ENCODE data around the gene DLL4.
A peak's percentile ranks its signal among the peaks of the same experiment; 100 is the strongest.

The DLL4 gene

GRCh38 chr15:40894681-40895448 lies 34.3 kb upstream of the DLL4 start:
- H3K36me3 ChIP-seq (ENCODE audit: control insufficient read depth, insufficient read depth, low read length): peaks cover 24% of the 10 kb centered on the region

GRCh38 chr15:40899536-40900207 lies 29.5 kb upstream of the DLL4 start:
- no peaks in the 10 kb centered on the region for H3K27me3 ChIP-seq (ENCODE audit: control insufficient read depth, insufficient read depth, low read length)
- H3K9ac ChIP-seq (ENCODE audit: low read depth, low read length): no peak overlapping the region
- H3K36me3 ChIP-seq (ENCODE audit: control insufficient read depth, insufficient read depth, low read length): peaks cover 54% of the 10 kb centered on the region
- no peaks in the 10 kb centered on the region for H3K9me3 ChIP-seq (ENCODE audit: control insufficient read depth, insufficient read depth, low read length)
- H3K4me3 ChIP-seq (ENCODE audit: low read depth, low read length): no peak overlapping the region
- H3K4me1 ChIP-seq (ENCODE audit: control insufficient read depth, insufficient read depth, low read length): no peaks in the 10 kb centered on the region

More at GRCh38 chr15:40894681-40895448, 34.3 kb upstream of the DLL4 start:
- H3K4me1 ChIP-seq (ENCODE audit: control insufficient read depth, insufficient read depth, low read length): peaks cover 3% of the 10 kb centered on the region
- H3K4me3 ChIP-seq (ENCODE audit: low read depth, low read length): peak overlapping the region; percentile 96
- H3K27me3 ChIP-seq (ENCODE audit: control insufficient read depth, insufficient read depth, low read length): peaks cover 10% of the 10 kb centered on the region
- peak overlapping the region; percentile 91 for H3K9ac ChIP-seq (ENCODE audit: low read depth, low read length)
- no peaks in the 10 kb centered on the region for H3K9me3 ChIP-seq (ENCODE audit: control insufficient read depth, insufficient read depth, low read length)

GRCh38 chr15:40900256-40901052 lies 28.7 kb upstream of the DLL4 start:
- Histone ChIP-seq H3K36me3 (ENCODE audit: control insufficient read depth, insufficient read depth, low read length) (peaks cover 55% of the 10 kb centered on the region), H3K4me1 (ENCODE audit: control insufficient read depth, insufficient read depth, low read length) (peaks cover under 1% of the 10 kb centered on the region), H3K9ac (ENCODE audit: low read depth, low read length) (no peak overlapping the region), H3K9me3 (ENCODE audit: control insufficient read depth, insufficient read depth, low read length) (no peaks in the 10 kb centered on the region), H3K27me3 (ENCODE audit: control insufficient read depth, insufficient read depth, low read length) (no peaks in the 10 kb centered on the region), H3K4me3 (ENCODE audit: low read depth, low read length) (no peak overlapping the region)

- no peak overlapping the region for H3K9ac ChIP-seq (ENCODE audit: low read depth, low read length)
- H3K4me1 ChIP-seq (ENCODE audit: control insufficient read depth, insufficient read depth, low read length): peaks cover 5% of the 10 kb centered on the region
- H3K4me3 ChIP-seq (ENCODE audit: low read depth, low read length): no peak overlapping the region
- H3K36me3 ChIP-seq (ENCODE audit: control insufficient read depth, insufficient read depth, low read length): peaks cover 57% of the 10 kb centered on the region
- H3K27me3 ChIP-seq (ENCODE audit: control insufficient read depth, insufficient read depth, low read length): no peaks in the 10 kb centered on the region
- H3K9me3 ChIP-seq (ENCODE audit: control insufficient read depth, insufficient read depth, low read length): no peaks in the 10 kb centered on the region
These were observed 28.1 kb upstream of the DLL4 start for GRCh38 chr15:40901053-40901443.

GRCh38 chr15:40902605-40903561 lies 26.3 kb upstream of the DLL4 start:
- H3K4me1 ChIP-seq (ENCODE audit: control insufficient read depth, insufficient read depth, low read length): peaks cover 5% of the 10 kb centered on the region
- no peak overlapping the region for H3K9ac ChIP-seq (ENCODE audit: low read depth, low read length)
- H3K9me3 ChIP-seq (ENCODE audit: control insufficient read depth, insufficient read depth, low read length): no peaks in the 10 kb centered on the region
- no peaks in the 10 kb centered on the region for H3K27me3 ChIP-seq (ENCODE audit: control insufficient read depth, insufficient read depth, low read length)
- no peak overlapping the region for H3K4me3 ChIP-seq (ENCODE audit: low read depth, low read length)
- peaks cover 52% of the 10 kb centered on the region for H3K36me3 ChIP-seq (ENCODE audit: control insufficient read depth, insufficient read depth, low read length)

- no peak overlapping the region for H3K4me3 ChIP-seq (ENCODE audit: low read depth, low read length)
- H3K36me3 ChIP-seq (ENCODE audit: control insufficient read depth, insufficient read depth, low read length): peaks cover 40% of the 10 kb centered on the region
- H3K27me3 ChIP-seq (ENCODE audit: control insufficient read depth, insufficient read depth, low read length): no peaks in the 10 kb centered on the region
- peaks cover 5% of the 10 kb centered on the region for H3K4me1 ChIP-seq (ENCODE audit: control insufficient read depth, insufficient read depth, low read length)
- no peaks in the 10 kb centered on the region for H3K9me3 ChIP-seq (ENCODE audit: control insufficient read depth, insufficient read depth, low read length)
- no peak overlapping the region for H3K9ac ChIP-seq (ENCODE audit: low read depth, low read length)
These were observed 24.5 kb upstream of the DLL4 start for GRCh38 chr15:40904552-40905201.

GRCh38 chr15:40906091-40906990 lies 22.8 kb upstream of the DLL4 start:
- peak overlapping the region; percentile 5 for H3K9ac ChIP-seq (ENCODE audit: low read depth, low read length)
- no peaks in the 10 kb centered on the region for H3K9me3 ChIP-seq (ENCODE audit: control insufficient read depth, insufficient read depth, low read length)
- H3K27me3 ChIP-seq (ENCODE audit: control insufficient read depth, insufficient read depth, low read length): no peaks in the 10 kb centered on the region
- H3K36me3 ChIP-seq (ENCODE audit: control insufficient read depth, insufficient read depth, low read length): peaks cover 27% of the 10 kb centered on the region
- peak overlapping the region; percentile 66 for H3K4me3 ChIP-seq (ENCODE audit: low read depth, low read length)
- peaks cover 8% of the 10 kb centered on the region for H3K4me1 ChIP-seq (ENCODE audit: control insufficient read depth, insufficient read depth, low read length)

GRCh38 chr15:40906991-40907802 lies 21.9 kb upstream of the DLL4 start:
- peaks cover 8% of the 10 kb centered on the region for H3K4me1 ChIP-seq (ENCODE audit: control insufficient read depth, insufficient read depth, low read length)

GRCh38 chr15:40908095-40908494 lies 21.0 kb upstream of the DLL4 start:
- Histone ChIP-seq H3K36me3 (ENCODE audit: control insufficient read depth, insufficient read depth, low read length) (peaks cover 17% of the 10 kb centered on the region), H3K27me3 (ENCODE audit: control insufficient read depth, insufficient read depth, low read length) (no peaks in the 10 kb centered on the region), H3K4me1 (ENCODE audit: control insufficient read depth, insufficient read depth, low read length) (peaks cover 8% of the 10 kb centered on the region), H3K9me3 (ENCODE audit: control insufficient read depth, insufficient read depth, low read length) (no peaks in the 10 kb centered on the region), H3K9ac (ENCODE audit: low read depth, low read length) (no peak overlapping the region), H3K4me3 (ENCODE audit: low read depth, low read length) (no peak overlapping the region)

More at GRCh38 chr15:40906991-40907802, 21.9 kb upstream of the DLL4 start:
- H3K9ac ChIP-seq (ENCODE audit: low read depth, low read length): no peak overlapping the region
- no peaks in the 10 kb centered on the region for H3K27me3 ChIP-seq (ENCODE audit: control insufficient read depth, insufficient read depth, low read length)
- no peaks in the 10 kb centered on the region for H3K9me3 ChIP-seq (ENCODE audit: control insufficient read depth, insufficient read depth, low read length)
- H3K4me3 ChIP-seq (ENCODE audit: low read depth, low read length): peak overlapping the region; percentile 66
- H3K36me3 ChIP-seq (ENCODE audit: control insufficient read depth, insufficient read depth, low read length): peaks cover 26% of the 10 kb centered on the region

Data from iPS-15b (cell line).